Fibroblast of lung (primary cell): Measurements from ENCODE around the gene EFCAB10. TPM values are rescaled to one million over a fixed set of nuclear protein-coding genes. Genes with fewer than 3 reads are reported as not detected.
A peak's percentile ranks its signal among the peaks of the same experiment; 100 is the strongest.
"Not testable (repeated sequence)": the region's sequence is repeated elsewhere in the genome, so short reads cannot be mapped to it uniquely, and the experiment has no call there.

Experiments
- DNase-seq, 2 donors: peaks; one replicate each; pipeline versions ENCODE4 v3.0.0 to v3.0.0-alpha.2; 2010; ENCODE audit warnings: low read depth in 2 of 2
- H2AFZ ChIP-seq: 2 replicates; pipeline ENCODE4 v1.5.1; 2012; ENCODE audit warnings: low read length, control low read depth, inconsistent platforms
- H3K27ac ChIP-seq: 2 replicates; pipeline ENCODE4 v1.5.1; 2011; ENCODE audit warnings: low read length, control low read depth; ENCODE audit not compliant: insufficient read depth
- H3K27me3 ChIP-seq: 2 replicates; pipeline ENCODE4 v1.5.1; 2011; ENCODE audit warnings: mild to moderate bottlenecking, low read length; ENCODE audit not compliant: control insufficient read depth, insufficient read depth
- H3K36me3 ChIP-seq: 2 replicates; pipeline ENCODE4 v1.5.1; 2011; ENCODE audit warnings: low read length; ENCODE audit not compliant: control insufficient read depth, insufficient read depth
- H3K4me1 ChIP-seq: 2 replicates; pipeline ENCODE4 v1.5.1; 2011; ENCODE audit warnings: low read length; ENCODE audit not compliant: control insufficient read depth, insufficient read depth; ENCODE audit errors: extremely low read depth
- H3K4me2 ChIP-seq: 2 replicates; pipeline ENCODE4 v1.5.1; 2011; ENCODE audit warnings: low read length, control low read depth; ENCODE audit not compliant: insufficient read depth; ENCODE audit errors: extremely low read depth
- H3K4me3 ChIP-seq, 4 experiments: fragments of 200-600 bp in 1 of 4; sonication (generic) in 1 of 4; replicated peaks in 1 of 4; 2 replicates each; pipeline ENCODE4 v1.5.1; 2011 to 2016; ENCODE audit warnings: low read length in 4 of 4, low read depth in 3 of 4, mild to moderate bottlenecking in 3 of 4, control low read depth in 2 of 4, inconsistent platforms in 1 of 4, mixed read lengths in 1 of 4; ENCODE audit not compliant: insufficient read depth in 1 of 4; ENCODE audit errors: control extremely low read depth in 1 of 4
- H3K79me2 ChIP-seq: 2 replicates; pipeline ENCODE4 v1.5.1; 2012; ENCODE audit warnings: mild to moderate bottlenecking, low read length, inconsistent platforms; ENCODE audit not compliant: control insufficient read depth, insufficient read depth
- H3K9ac ChIP-seq: 2 replicates; pipeline ENCODE4 v1.5.1; 2011; ENCODE audit warnings: mild to moderate bottlenecking, low read length, control low read depth; ENCODE audit not compliant: insufficient read depth
- H3K9me3 ChIP-seq: 2 replicates; pipeline ENCODE4 v1.5.1; 2012; ENCODE audit warnings: low read depth, low read length; ENCODE audit not compliant: control insufficient read depth, insufficient read depth
- H4K20me1 ChIP-seq: 2 replicates; pipeline ENCODE4 v1.5.1; 2011; ENCODE audit warnings: low read length; ENCODE audit not compliant: control insufficient read depth, insufficient read depth; ENCODE audit errors: extremely low read depth
- EZH2 ChIP-seq: IDR thresholded peaks from 2 replicates; pipeline ENCODE4 v1.5.1; 2012; ENCODE audit warnings: low read length, control low read depth, mild to moderate bottlenecking; ENCODE audit errors: missing control alignments
- polyA plus RNA-seq, 2 donors: library from polyadenylated mRNA; depleted of rRNA in 1 of 2; stranded (reverse) in 1 of 2; unstranded in 1 of 2; fragments of >200 nt; gene quantifications; 2 replicates each; pipeline ENCODE4 v1.2.1, GENCODE V29; 2011 to 2012; ENCODE audit warnings: missing spikeins in 1 of 2
- total RNA-seq: library from RNA; depleted of rRNA; stranded (reverse); fragments of >200 nt; gene quantifications from 2 replicates; pipeline ENCODE4 v1.2.1, GENCODE V29; 2014
- TF ChIP-seq, protein P1 (sequence below), 2 donors: IDR thresholded peaks in 1 of 2; conservative IDR thresholded peaks in 1 of 2; 1 replicate in 1 of 2; 2 replicates in 1 of 2; pipeline ENCODE4 v1.5.1; 2011 to 2012; ENCODE audit warnings: low read length in 2 of 2, control low read depth in 1 of 2, inconsistent platforms in 1 of 2, low read depth in 1 of 2, mild to moderate bottlenecking in 1 of 2

The EFCAB10 gene
- total and polyA plus RNA-seq, 2 donors (not counting 1 experiment from before 2014, with no cell fraction given): not detected

DNA sequence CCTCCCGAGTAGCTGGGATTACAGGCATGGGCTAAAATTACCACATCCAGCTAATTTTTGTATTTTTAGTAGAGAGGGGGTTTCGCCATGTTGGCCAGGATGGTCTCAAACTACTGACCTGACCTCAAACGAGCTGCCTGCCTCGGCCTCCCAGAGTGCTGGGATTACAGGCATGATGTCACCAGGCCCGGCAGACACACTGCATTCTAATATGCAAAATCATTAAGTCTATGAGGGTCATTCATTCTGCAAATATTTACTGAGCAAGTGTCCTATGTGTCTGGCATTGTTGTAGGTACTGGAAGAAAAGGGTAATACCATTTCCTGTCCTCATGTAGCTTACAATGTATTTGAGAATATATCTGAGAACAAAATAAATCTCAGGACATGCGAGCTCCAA, 61.9 kb downstream of the EFCAB10 start:
- no peak overlapping the region for H3K9ac ChIP-seq
- H4K20me1 ChIP-seq: no peaks in the 10 kb centered on the region
- peak in 1 of 2 donors; percentile 37 for DNase-seq
- TF ChIP-seq, protein P1, sequence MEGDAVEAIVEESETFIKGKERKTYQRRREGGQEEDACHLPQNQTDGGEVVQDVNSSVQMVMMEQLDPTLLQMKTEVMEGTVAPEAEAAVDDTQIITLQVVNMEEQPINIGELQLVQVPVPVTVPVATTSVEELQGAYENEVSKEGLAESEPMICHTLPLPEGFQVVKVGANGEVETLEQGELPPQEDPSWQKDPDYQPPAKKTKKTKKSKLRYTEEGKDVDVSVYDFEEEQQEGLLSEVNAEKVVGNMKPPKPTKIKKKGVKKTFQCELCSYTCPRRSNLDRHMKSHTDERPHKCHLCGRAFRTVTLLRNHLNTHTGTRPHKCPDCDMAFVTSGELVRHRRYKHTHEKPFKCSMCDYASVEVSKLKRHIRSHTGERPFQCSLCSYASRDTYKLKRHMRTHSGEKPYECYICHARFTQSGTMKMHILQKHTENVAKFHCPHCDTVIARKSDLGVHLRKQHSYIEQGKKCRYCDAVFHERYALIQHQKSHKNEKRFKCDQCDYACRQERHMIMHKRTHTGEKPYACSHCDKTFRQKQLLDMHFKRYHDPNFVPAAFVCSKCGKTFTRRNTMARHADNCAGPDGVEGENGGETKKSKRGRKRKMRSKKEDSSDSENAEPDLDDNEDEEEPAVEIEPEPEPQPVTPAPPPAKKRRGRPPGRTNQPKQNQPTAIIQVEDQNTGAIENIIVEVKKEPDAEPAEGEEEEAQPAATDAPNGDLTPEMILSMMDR (conservative IDR thresholded peaks at IDR 0.05 in 1 of 2, IDR thresholded peaks at IDR 0.05 in 1 of 2; ENCODE audit: low read depth in 1 of 2, low read length in 2 of 2): no peak
- no peak for TF ChIP-seq EZH2
- no peak overlapping the region for H3K27ac ChIP-seq
- no peak overlapping the region for H3K4me3 ChIP-seq
- H3K4me1 ChIP-seq: peaks cover 2% of the 10 kb centered on the region
- H3K9me3 ChIP-seq: no peaks in the 10 kb centered on the region
- no peaks in the 10 kb centered on the region for H3K36me3 ChIP-seq
- peaks cover 29% of the 10 kb centered on the region for H3K79me2 ChIP-seq
- no peak overlapping the region for H2AFZ ChIP-seq
- H3K4me2 ChIP-seq: no peak overlapping the region
- no peaks in the 10 kb centered on the region for H3K27me3 ChIP-seq

DNA sequence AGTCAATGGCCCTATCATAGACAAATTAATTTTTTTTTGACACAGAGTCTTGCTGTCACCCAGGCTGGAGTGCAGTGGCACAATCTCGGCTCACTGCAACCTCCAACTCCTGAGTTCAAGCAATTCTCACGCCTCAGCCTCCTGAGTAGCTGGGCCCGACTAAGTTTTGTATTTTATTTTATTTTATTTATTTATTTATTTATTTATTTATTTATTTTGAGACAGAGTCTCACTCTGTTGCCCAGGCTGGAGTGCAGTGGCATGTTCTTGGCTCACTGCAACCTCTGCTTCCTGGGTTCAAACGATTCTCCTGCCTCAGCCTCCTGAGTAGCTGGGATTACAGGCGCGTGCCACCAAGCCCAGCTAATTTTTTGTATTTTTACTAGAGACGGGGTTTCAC, 65.7 kb downstream of the EFCAB10 start:
- H3K27me3 ChIP-seq, H3K9me3 ChIP-seq, H3K27ac ChIP-seq, DNase-seq, H2AFZ ChIP-seq, H3K36me3 ChIP-seq, H4K20me1 ChIP-seq, H3K9ac ChIP-seq, H3K4me3 ChIP-seq, H3K4me1 ChIP-seq, H3K4me2 ChIP-seq: not testable (repeated sequence)
- H3K79me2 ChIP-seq: peaks cover 43% of the 10 kb centered on the region

Other genes with a start within 250 kb of the EFCAB10 start
- gene SRPK2, start 192.6 kb downstream of the EFCAB10 start, total RNA-seq: 45.5 and 61.8 TPM in 2 replicates
- gene SRPK2, start 192.6 kb downstream of the EFCAB10 start, polyA plus RNA-seq: 21.8 and 27.8 TPM in 2 replicates
- 8.8 and 14.9 TPM in 2 replicates for gene PUS7, start 59.2 kb downstream of the EFCAB10 start, total RNA-seq
- 14.6 and 16.0 TPM in 2 replicates for gene PUS7, start 59.2 kb downstream of the EFCAB10 start, polyA plus RNA-seq
- gene RINT1, start 49.3 kb downstream of the EFCAB10 start, total RNA-seq: 14.1 and 16.3 TPM in 2 replicates
- 21.7 and 26.0 TPM in 2 replicates for gene RINT1, start 49.3 kb downstream of the EFCAB10 start, polyA plus RNA-seq